Ishikawa (cell line): ENCODE measurements around the gene DIP2C.

Source experiments
- CEBPB ChIP-seq: IDR thresholded peaks from 2 replicates; pipeline ENCODE4 v1.6.1; 2012
- CREB1 ChIP-seq: IDR thresholded peaks from 2 replicates; pipeline ENCODE4 v1.6.1; 2012; ENCODE audit warnings: low read depth
- EGR1 ChIP-seq: IDR thresholded peaks from 2 replicates; pipeline ENCODE4 v1.6.1; 2012
- EP300 ChIP-seq: IDR thresholded peaks from 2 replicates; pipeline ENCODE4 v1.6.1; 2012; ENCODE audit warnings: borderline replicate concordance
- FOXM1 ChIP-seq: IDR thresholded peaks from 2 replicates; pipeline ENCODE4 v1.6.1; 2012; ENCODE audit warnings: low read depth, borderline replicate concordance
- MAX ChIP-seq: IDR thresholded peaks from 2 replicates; pipeline ENCODE4 v1.6.1; 2012
- NFIC ChIP-seq: IDR thresholded peaks from 2 replicates; pipeline ENCODE4 v1.6.1; 2012
- RAD21 ChIP-seq: IDR thresholded peaks from 2 replicates; pipeline ENCODE4 v1.6.1; 2012; ENCODE audit warnings: low read depth
- REST ChIP-seq: IDR thresholded peaks from 2 replicates; pipeline ENCODE4 v1.6.1; 2012; ENCODE audit warnings: low read depth, mild to moderate bottlenecking
- TAF1 ChIP-seq: IDR thresholded peaks from 2 replicates; pipeline ENCODE4 v1.6.1; 2012; ENCODE audit warnings: low read depth, mild to moderate bottlenecking
- TCF12 ChIP-seq: IDR thresholded peaks from 2 replicates; pipeline ENCODE4 v1.6.1; 2012; ENCODE audit warnings: low read depth
- TEAD4 ChIP-seq: IDR thresholded peaks from 2 replicates; pipeline ENCODE4 v1.6.1; 2012
- USF1 ChIP-seq: IDR thresholded peaks from 2 replicates; pipeline ENCODE4 v1.6.1; 2012
- YY1 ChIP-seq: IDR thresholded peaks from 2 replicates; pipeline ENCODE4 v1.6.1; 2012; ENCODE audit warnings: low read depth
- ZBTB7A ChIP-seq: IDR thresholded peaks from 2 replicates; pipeline ENCODE4 v1.6.1; 2012; ENCODE audit warnings: low read depth

Gene DIP2C

GRCh38 chr10:396535-397220 lies 292.8 kb downstream of the DIP2C start:
- TF ChIP-seq FOXM1 = no peak
- TF ChIP-seq TEAD4 = no peak
- no peak for TF ChIP-seq RAD21
- TF ChIP-seq CREB1 = no peak
- TF ChIP-seq ZBTB7A = no peak
- no peak for TF ChIP-seq NFIC
- TF ChIP-seq MAX = no peak
- no peak for TF ChIP-seq REST
- no peak for TF ChIP-seq EGR1
- TF ChIP-seq TAF1 = no peak
- TF ChIP-seq EP300 = no peak
- TF ChIP-seq YY1 = no peak
- no peak for TF ChIP-seq USF1
- no peak for TF ChIP-seq CEBPB
- no peak for TF ChIP-seq TCF12

- no peak for TF ChIP-seq REST
- TF ChIP-seq CEBPB = no peak
- no peak for TF ChIP-seq RAD21
- TF ChIP-seq FOXM1 = no peak
- TF ChIP-seq EGR1 = no peak
- no peak for TF ChIP-seq USF1
- no peak for TF ChIP-seq ZBTB7A
Observed at GRCh38 chr10:396107-396506, 293.4 kb downstream of the DIP2C start.

- TF ChIP-seq TEAD4 = no peak
- no peak for TF ChIP-seq NFIC
- no peak for TF ChIP-seq MAX
- TF ChIP-seq EGR1 = no peak
- no peak for TF ChIP-seq ZBTB7A
- TF ChIP-seq TCF12 = no peak
- TF ChIP-seq REST = no peak
- no peak for TF ChIP-seq EP300
- TF ChIP-seq USF1 = no peak
- TF ChIP-seq CEBPB = no peak
- no peak for TF ChIP-seq YY1
Observed at GRCh38 chr10:395665-396064, 293.8 kb downstream of the DIP2C start.

- TF ChIP-seq TCF12 (no peak), USF1 (no peak), CEBPB (no peak), FOXM1 (no peak), ZBTB7A (no peak), YY1 (no peak), EP300 (no peak), NFIC (no peak), TAF1 (no peak), EGR1 (no peak), MAX (no peak), CREB1 (no peak), RAD21 (no peak), REST (no peak), TEAD4 (no peak)
Observed at GRCh38 chr10:393787-394438, 295.6 kb downstream of the DIP2C start.
